Measurements from ENCODE around the gene KIFAP3.
A peak's percentile ranks its signal among the peaks of the same experiment; 100 is the strongest.

KIFAP3 gene

DNA sequence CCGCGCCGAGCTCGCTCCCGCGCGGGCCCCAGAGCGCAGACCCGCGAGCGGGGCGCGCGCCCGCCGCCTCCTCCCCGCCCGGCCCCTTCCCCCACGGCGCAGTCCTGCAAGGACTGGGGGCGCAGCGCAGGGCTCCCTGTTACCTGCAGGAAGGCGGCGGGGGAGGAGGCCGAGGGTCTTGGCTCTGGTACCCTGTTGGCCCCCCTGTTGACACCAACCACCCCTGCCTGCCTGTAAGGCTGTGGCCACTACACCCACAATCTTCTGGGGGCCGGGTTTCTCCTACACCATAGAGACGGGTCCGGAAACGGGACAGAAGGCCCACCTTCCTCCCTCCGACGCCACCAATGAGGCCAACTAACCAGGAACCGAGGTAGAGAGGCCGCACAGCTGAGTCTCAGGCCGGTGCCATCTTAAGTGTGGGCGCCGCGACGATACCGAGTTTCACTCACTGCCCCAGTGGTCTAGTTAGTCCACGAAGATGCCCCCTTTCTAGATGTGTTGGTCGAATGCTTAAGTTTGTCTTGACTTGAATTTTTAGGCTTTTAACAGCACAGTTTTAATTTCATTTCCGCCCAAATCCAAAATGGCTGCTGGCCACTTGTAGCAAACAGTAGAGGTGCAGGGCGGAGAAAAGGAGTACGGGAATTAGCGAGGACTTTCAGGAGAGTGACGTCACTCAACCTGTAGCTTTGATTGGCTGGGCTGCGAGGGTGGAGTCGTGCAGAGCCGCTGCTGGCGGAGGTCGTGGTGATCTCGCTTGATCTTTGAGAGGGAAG lies 180.7 kb downstream of the KIFAP3 start, which contains the start of gene SCYL3:
SCYL3 (minus strand) TSS at position 252 of the 779 bp plus-strand sequence. CDS start 5,056 bp downstream, outside the sequence.
- H3K9me3 ChIP-seq (ENCODE audit: severe bottlenecking) = no peaks in the 10 kb centered on the region
- H3K27ac ChIP-seq (ENCODE audit: poor library complexity, severe bottlenecking) = peak within 1 kb of the TSS; percentile 67
- H3K4me3 ChIP-seq (ENCODE audit: severe bottlenecking) = peak within 1 kb of the TSS; percentile 62
- H3K27me3 ChIP-seq (ENCODE audit: insufficient read depth, poor library complexity, severe bottlenecking) = no peaks in the 10 kb centered on the region
- TF ChIP-seq, protein P1, sequence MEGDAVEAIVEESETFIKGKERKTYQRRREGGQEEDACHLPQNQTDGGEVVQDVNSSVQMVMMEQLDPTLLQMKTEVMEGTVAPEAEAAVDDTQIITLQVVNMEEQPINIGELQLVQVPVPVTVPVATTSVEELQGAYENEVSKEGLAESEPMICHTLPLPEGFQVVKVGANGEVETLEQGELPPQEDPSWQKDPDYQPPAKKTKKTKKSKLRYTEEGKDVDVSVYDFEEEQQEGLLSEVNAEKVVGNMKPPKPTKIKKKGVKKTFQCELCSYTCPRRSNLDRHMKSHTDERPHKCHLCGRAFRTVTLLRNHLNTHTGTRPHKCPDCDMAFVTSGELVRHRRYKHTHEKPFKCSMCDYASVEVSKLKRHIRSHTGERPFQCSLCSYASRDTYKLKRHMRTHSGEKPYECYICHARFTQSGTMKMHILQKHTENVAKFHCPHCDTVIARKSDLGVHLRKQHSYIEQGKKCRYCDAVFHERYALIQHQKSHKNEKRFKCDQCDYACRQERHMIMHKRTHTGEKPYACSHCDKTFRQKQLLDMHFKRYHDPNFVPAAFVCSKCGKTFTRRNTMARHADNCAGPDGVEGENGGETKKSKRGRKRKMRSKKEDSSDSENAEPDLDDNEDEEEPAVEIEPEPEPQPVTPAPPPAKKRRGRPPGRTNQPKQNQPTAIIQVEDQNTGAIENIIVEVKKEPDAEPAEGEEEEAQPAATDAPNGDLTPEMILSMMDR (IDR thresholded peaks at IDR 0.05; ENCODE audit: poor library complexity, severe bottlenecking) = no peak
- peaks cover 20% of the 10 kb centered on the region for H3K4me1 ChIP-seq (ENCODE audit: insufficient read depth, poor library complexity, severe bottlenecking)
- DNase-seq (ENCODE audit: low spot score) (peak; percentile 94), ATAC-seq (ENCODE audit: low read depth) (peak; percentile 94)
- H3K36me3 ChIP-seq (ENCODE audit: low read depth) = peaks cover under 1% of the 10 kb centered on the region; the same call in 1 of the 2 replicates

DNA sequence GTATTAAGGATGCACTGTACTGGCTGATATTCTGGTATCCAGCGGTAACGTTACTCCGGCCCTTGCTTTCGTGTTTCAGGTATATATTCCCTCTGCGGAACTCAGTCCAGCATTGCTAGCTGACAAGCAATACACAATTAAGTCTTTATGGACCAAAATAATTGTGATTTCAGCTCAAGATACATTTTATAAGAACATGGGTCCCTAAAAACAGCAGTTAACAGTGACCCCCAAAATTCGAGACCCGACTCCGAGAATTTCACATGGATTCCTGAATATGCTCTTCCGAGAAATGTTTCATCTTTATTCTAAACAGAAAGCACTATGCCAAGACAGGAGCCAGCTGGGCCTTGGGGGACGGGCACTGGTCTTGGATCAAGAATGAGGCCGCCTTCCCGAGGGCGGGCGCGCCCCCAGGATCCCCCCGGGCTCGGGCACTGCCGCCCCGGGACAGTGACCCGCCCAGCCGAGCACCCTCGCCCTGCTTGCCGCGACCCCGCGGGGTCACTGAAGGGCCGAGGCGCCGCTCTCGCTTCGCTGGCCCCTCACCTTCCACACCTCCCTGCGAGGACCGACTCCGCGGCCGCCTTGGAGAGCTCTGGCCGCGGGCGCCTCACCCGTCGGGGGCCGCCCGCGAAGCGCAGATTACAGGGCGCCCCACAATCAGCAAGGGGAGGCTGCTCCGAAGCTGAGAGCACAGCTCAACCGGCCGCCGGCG lies 181.4 kb downstream of the KIFAP3 start:
- H3K4me3 ChIP-seq (ENCODE audit: severe bottlenecking) = peak overlapping the region; percentile 62
- peak overlapping the region; percentile 67 for H3K27ac ChIP-seq (ENCODE audit: poor library complexity, severe bottlenecking)
- DNase-seq (ENCODE audit: low spot score) (no peak), ATAC-seq (ENCODE audit: low read depth) (no peak; the same call in 1 of the 3 replicates)
- H3K36me3 ChIP-seq (ENCODE audit: low read depth) = peaks cover 8% of the 10 kb centered on the region
- no peaks in the 10 kb centered on the region for H3K27me3 ChIP-seq (ENCODE audit: insufficient read depth, poor library complexity, severe bottlenecking)
- no peaks in the 10 kb centered on the region for H3K9me3 ChIP-seq (ENCODE audit: severe bottlenecking)
- H3K4me1 ChIP-seq (ENCODE audit: insufficient read depth, poor library complexity, severe bottlenecking) = peaks cover 20% of the 10 kb centered on the region
- TF ChIP-seq, protein P1 (IDR thresholded peaks at IDR 0.05; ENCODE audit: poor library complexity, severe bottlenecking) = no peak

DNA sequence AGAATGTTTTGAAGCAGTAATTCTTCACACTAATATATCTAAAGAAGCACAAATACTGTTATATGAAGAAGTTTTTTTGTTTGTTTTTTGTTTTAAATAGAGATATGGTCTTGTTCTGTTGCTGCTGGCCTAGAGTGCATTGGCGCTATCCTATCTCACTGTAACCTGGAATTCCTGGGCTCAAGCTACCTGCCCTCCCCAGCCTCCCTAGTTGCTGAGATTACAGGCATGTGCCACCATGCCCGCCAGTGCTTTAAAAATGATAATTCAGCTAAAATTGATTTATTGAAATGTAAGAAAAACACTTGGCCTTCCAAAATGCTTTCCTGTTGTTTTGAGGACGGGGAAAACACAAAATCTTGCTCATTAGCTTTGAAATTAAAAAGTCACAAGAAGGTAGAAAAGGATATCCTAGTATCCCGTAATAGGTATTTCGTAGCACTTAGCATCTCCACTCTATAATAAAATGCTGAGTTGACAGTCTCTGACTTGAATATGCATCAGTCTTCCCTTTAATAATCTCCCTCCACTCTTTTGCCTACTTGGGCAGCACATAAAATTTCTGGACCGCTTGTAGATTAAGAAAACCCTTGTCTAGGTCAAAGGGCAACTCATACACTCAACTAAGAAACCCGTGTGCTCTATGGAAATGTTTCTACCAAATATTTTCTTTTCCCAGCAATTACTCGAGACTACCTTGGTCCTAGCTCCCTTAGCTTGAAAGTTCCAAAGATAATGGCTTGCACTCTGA lies 182.1 kb downstream of the KIFAP3 start:
- peaks cover 15% of the 10 kb centered on the region for H3K36me3 ChIP-seq (ENCODE audit: low read depth)
- TF ChIP-seq, protein P1 (IDR thresholded peaks at IDR 0.05; ENCODE audit: poor library complexity, severe bottlenecking) = no peak
- ATAC-seq (ENCODE audit: low read depth) (no peak), DNase-seq (ENCODE audit: low spot score) (no peak)
- H3K27me3 ChIP-seq (ENCODE audit: insufficient read depth, poor library complexity, severe bottlenecking) = no peaks in the 10 kb centered on the region
- no peaks in the 10 kb centered on the region for H3K9me3 ChIP-seq (ENCODE audit: severe bottlenecking)
- peak overlapping the region; percentile 67 for H3K27ac ChIP-seq (ENCODE audit: poor library complexity, severe bottlenecking)
- peak overlapping the region; percentile 62 for H3K4me3 ChIP-seq (ENCODE audit: severe bottlenecking)
- peaks cover 20% of the 10 kb centered on the region for H3K4me1 ChIP-seq (ENCODE audit: insufficient read depth, poor library complexity, severe bottlenecking)

DNA sequence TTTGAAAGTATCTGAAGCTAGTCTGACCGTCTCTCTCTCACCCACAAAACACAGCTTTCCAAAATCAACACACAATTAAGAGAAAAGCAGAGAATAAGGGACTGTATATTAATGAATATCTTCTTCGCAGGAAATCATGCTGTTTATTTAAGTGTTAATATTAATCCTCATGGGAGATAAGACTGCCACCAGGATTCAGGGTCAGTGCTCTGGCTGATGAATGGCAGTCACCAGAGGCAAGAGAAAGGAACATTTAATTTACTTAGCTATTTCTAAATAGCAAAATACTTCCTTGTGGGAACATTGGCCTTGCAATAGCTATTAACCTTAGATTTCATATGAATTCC lies 183.0 kb downstream of the KIFAP3 start:
- H3K27ac ChIP-seq (ENCODE audit: poor library complexity, severe bottlenecking) = peak overlapping the region; percentile 41
- peak overlapping the region; percentile 2 for H3K4me3 ChIP-seq (ENCODE audit: severe bottlenecking)
- no peak for ATAC-seq (ENCODE audit: low read depth)
- H3K9me3 ChIP-seq (ENCODE audit: severe bottlenecking) = no peaks in the 10 kb centered on the region
- DNase-seq (ENCODE audit: low spot score) = no peak
- H3K36me3 ChIP-seq (ENCODE audit: low read depth) = peaks cover 24% of the 10 kb centered on the region
- TF ChIP-seq, protein P1 (IDR thresholded peaks at IDR 0.05; ENCODE audit: poor library complexity, severe bottlenecking) = no peak
- peaks cover 20% of the 10 kb centered on the region for H3K4me1 ChIP-seq (ENCODE audit: insufficient read depth, poor library complexity, severe bottlenecking)
- H3K27me3 ChIP-seq (ENCODE audit: insufficient read depth, poor library complexity, severe bottlenecking) = no peaks in the 10 kb centered on the region
